Endodermal cell (in vitro differentiated cells): ENCODE data around the gene ATXN1L. TPM values are rescaled to one million over a fixed set of nuclear protein-coding genes. Genes with fewer than 3 reads are reported as not detected.

ENCODE experiments used
- DNase-seq: peaks from one replicate; pipeline ENCODE4 v3.0.0-alpha.2; 2017
- H3K27ac ChIP-seq: 2 replicates; pipeline ENCODE4 v1.5.1; 2013; ENCODE audit warnings: mild to moderate bottlenecking, low read depth, low read length, moderate library complexity
- H3K27me3 ChIP-seq: 2 replicates; pipeline ENCODE4 v1.6.1; 2013; ENCODE audit warnings: mild to moderate bottlenecking, low read length, moderate library complexity; ENCODE audit not compliant: insufficient read depth, control insufficient read depth, poor library complexity, severe bottlenecking
- H3K36me3 ChIP-seq: 2 replicates; pipeline ENCODE4 v1.7.0; 2013; ENCODE audit warnings: mild to moderate bottlenecking, low read length, moderate library complexity; ENCODE audit not compliant: control insufficient read depth, insufficient read depth
- H3K4me1 ChIP-seq: one replicate; pipeline ENCODE4 v1.7.0; 2013; ENCODE audit warnings: low read length; ENCODE audit not compliant: control insufficient read depth, insufficient read depth
- H3K4me3 ChIP-seq: 2 replicates; pipeline ENCODE4 v1.5.1; 2013; ENCODE audit warnings: mild to moderate bottlenecking, low read length, moderate library complexity
- H3K9ac ChIP-seq: 2 replicates; pipeline ENCODE4 v1.6.1; 2013; ENCODE audit warnings: mild to moderate bottlenecking, low read length, moderate library complexity; ENCODE audit not compliant: poor library complexity, severe bottlenecking; ENCODE audit errors: extremely low read depth
- H3K9me3 ChIP-seq: 2 replicates; pipeline ENCODE4 v1.6.1; 2013; ENCODE audit warnings: mild to moderate bottlenecking, low read length, moderate library complexity; ENCODE audit not compliant: control insufficient read depth
- H3K27ac Mint-ChIP-seq: 2 replicates; pipeline ENCODE4 v1.8.0; 2020; ENCODE audit warnings: mixed read lengths
- H3K27me3 Mint-ChIP-seq: 2 replicates; pipeline ENCODE4 v1.8.0; 2021; ENCODE audit warnings: mild to moderate bottlenecking, mixed read lengths; ENCODE audit not compliant: insufficient read depth
- H3K36me3 Mint-ChIP-seq: 2 replicates; pipeline ENCODE4 v1.8.0; 2020; ENCODE audit warnings: low read depth, mixed read lengths
- H3K4me1 Mint-ChIP-seq: 2 replicates; pipeline ENCODE4 v1.8.0; 2020; ENCODE audit warnings: mixed read lengths
- H3K4me3 Mint-ChIP-seq: 2 replicates; pipeline ENCODE4 v1.8.0; 2020; ENCODE audit warnings: mild to moderate bottlenecking, moderate library complexity, mixed read lengths
- H3K9me3 Mint-ChIP-seq: 2 replicates; pipeline ENCODE4 v1.8.0; 2020; ENCODE audit warnings: mild to moderate bottlenecking, mixed read lengths
- WGBS, 2 experiments: methylation state at CpG; one replicate each; pipeline versions ENCODE4 v1.1.5 to v1.1.7; 2013; ENCODE audit warnings: missing lambda C conversion rate in 2 of 2, mixed read lengths in 1 of 2; ENCODE audit not compliant: insufficient coverage in 1 of 2, insufficient read length in 1 of 2; 5-methylcytosine and 5-hydroxymethylcytosine counted together
- total RNA-seq, 2 donors: library from RNA; stranded (reverse); fragmentation: NEBNext Ultra II Directional in 1 of 2; extraction: Animal tissue kit (Norgen Biotek cat#: 25700) in 1 of 2; gene quantifications; 2 replicates in 1 of 2; 3 replicates in 1 of 2; pipeline ENCODE4 v1.2.1, GENCODE V29; 2021
- TF ChIP-seq, protein P1 (sequence below): fragments of 200-600 bp; sonication (generic); conservative IDR thresholded peaks from 2 replicates; pipeline ENCODE4 v1.5.0; 2021; ENCODE audit warnings: antibody characterized with exemption, mild to moderate bottlenecking

The ATXN1L gene
- total RNA-seq, 2 donors from 2014 or later = 28.9 to 30.7 TPM

DNA sequence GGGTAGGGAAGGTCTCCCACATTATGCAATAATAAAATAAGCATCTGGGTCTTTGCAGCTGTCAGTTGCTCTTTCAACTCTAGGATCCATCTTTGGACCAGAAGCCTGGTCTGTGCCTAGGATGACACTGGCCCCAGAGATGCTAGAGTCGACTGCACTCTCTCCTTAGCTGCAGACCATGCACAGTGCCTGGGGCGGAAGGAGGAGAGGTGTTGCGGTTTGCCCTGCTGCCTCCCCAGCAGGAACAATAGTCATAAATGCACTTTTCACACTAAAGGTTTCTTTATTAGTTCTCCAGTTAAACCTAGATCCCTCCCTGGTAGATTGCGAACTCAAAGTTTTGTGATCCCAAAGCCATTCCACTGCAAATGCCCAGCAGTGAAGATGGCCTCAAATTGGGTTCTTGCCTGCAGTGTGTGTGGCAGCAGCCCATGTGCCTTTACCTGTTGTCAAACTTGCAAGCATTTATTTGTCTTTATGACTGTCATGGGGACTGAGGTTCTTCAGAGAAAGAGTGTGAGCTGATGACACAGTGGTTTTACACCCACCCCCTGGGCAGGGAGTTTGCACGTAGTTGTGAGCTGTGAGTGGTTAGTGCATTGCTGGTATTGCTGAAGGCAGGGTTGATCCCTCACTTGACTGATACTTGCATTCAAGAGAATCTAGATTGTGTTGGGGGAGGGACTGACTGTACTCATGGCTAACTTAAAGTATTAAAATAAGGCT is 10.3 kb downstream of the ATXN1L start:
- Histone ChIP-seq H3K9ac (no peak overlapping the region), H3K27me3 (no peaks in the 10 kb centered on the region), H3K36me3 (peaks cover 68% of the 10 kb centered on the region), H3K4me1 (peaks cover 2% of the 10 kb centered on the region), H3K27ac (no peak overlapping the region), H3K9me3 (no peaks in the 10 kb centered on the region), H3K4me3 (no peak overlapping the region)
- H3K27me3 Mint-ChIP-seq = no peaks in the 10 kb centered on the region
- no peak for DNase-seq
- peak overlapping the region; percentile 38 for H3K27ac Mint-ChIP-seq
- whole genome bisulfite sequencing, 2 experiments = 78 to 92% methylated on average over 2 to 5 of the region's 5 CpGs
- peaks cover 34% of the 10 kb centered on the region for H3K36me3 Mint-ChIP-seq
- peaks cover 9% of the 10 kb centered on the region for H3K4me1 Mint-ChIP-seq
- H3K9me3 Mint-ChIP-seq = no peaks in the 10 kb centered on the region
- TF ChIP-seq, protein P1, sequence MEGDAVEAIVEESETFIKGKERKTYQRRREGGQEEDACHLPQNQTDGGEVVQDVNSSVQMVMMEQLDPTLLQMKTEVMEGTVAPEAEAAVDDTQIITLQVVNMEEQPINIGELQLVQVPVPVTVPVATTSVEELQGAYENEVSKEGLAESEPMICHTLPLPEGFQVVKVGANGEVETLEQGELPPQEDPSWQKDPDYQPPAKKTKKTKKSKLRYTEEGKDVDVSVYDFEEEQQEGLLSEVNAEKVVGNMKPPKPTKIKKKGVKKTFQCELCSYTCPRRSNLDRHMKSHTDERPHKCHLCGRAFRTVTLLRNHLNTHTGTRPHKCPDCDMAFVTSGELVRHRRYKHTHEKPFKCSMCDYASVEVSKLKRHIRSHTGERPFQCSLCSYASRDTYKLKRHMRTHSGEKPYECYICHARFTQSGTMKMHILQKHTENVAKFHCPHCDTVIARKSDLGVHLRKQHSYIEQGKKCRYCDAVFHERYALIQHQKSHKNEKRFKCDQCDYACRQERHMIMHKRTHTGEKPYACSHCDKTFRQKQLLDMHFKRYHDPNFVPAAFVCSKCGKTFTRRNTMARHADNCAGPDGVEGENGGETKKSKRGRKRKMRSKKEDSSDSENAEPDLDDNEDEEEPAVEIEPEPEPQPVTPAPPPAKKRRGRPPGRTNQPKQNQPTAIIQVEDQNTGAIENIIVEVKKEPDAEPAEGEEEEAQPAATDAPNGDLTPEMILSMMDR = no peak
- H3K4me3 Mint-ChIP-seq = no peak overlapping the region

DNA sequence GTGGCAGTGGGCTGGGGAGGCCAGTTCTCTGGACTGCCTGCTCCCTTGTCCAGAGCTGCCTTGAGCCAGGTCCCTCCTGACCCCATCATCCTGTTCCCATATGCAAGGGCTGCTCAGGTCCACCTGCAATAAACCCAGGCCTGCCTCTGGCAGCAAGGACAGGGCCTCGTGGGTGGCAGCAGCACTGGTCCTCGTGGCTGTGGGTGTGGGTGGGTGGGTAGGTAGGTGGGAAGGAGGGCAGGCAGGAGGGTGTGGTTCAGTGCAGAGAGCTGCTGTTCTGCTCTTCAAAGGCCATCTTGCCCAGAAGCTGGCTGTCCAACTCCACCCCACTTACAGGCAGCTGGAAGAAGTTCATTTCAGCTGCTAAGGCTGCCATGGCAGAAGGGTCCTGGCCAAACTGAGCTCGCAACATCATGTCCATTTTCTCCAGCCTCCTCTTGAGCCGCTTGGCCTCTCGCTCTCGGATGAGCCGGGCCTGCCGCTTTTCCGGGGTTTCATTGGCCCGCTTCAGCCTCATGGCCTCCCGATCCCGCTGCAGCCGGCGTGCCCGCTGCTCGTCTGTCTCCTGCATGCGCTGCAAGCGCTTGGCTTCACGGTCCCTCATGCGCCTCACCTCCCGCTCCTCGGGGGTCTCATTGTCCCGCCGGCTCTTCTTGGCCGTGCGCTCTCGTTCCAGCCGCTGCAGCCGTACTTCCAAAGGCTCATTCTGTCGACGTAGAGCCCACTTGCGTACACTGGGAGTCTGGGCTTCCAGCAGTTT is 14.2 kb downstream of the ATXN1L start:
- 95 to 96% methylated on average over 30 to 32 of the region's 32 CpGs for WGBS, 2 experiments
- Histone ChIP-seq H3K9ac (no peak overlapping the region), H3K4me3 (no peak overlapping the region), H3K36me3 (peaks cover 67% of the 10 kb centered on the region), H3K27ac (no peak overlapping the region), H3K4me1 (no peaks in the 10 kb centered on the region), H3K27me3 (no peaks in the 10 kb centered on the region), H3K9me3 (no peaks in the 10 kb centered on the region)
- no peak overlapping the region for H3K27ac Mint-ChIP-seq
- peaks cover 5% of the 10 kb centered on the region for H3K4me1 Mint-ChIP-seq
- DNase-seq = no peak
- H3K9me3 Mint-ChIP-seq = no peaks in the 10 kb centered on the region
- no peak overlapping the region for H3K4me3 Mint-ChIP-seq
- H3K36me3 Mint-ChIP-seq = peaks cover 36% of the 10 kb centered on the region
- H3K27me3 Mint-ChIP-seq = no peaks in the 10 kb centered on the region
- TF ChIP-seq, protein P1 = no peak

DNA sequence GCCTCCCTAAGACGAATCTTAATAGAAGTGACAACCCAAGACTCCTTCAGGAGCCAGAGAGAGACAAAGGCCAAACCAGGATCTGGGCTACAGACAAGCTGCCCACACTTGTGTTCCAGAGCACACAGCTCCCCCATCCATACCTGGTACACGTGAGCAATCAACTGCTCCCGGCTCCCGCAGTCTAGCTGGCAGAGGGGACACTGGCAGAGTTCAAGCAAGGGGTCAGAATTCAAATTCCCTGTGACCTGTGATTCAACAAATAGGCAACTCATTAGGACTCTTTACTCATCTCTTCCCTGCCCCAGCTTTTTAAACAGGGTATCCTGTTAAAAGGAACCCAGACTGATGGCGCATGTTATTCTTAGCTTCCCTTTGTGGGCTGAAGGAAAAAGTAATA is 18.2 kb downstream of the ATXN1L start:
- H3K4me1 ChIP-seq = no peaks in the 10 kb centered on the region
- TF ChIP-seq, protein P1 = no peak

More for the DNA sequence above, 18.2 kb downstream of the ATXN1L start:
- DNase-seq = no peak
- H3K4me1 Mint-ChIP-seq = peaks cover 2% of the 10 kb centered on the region
- Histone ChIP-seq H3K9me3 (no peaks in the 10 kb centered on the region), H3K27ac (no peak overlapping the region), H3K27me3 (no peaks in the 10 kb centered on the region), H3K4me3 (no peak overlapping the region), H3K36me3 (peaks cover 83% of the 10 kb centered on the region), H3K9ac (no peak overlapping the region)
- H3K4me3 Mint-ChIP-seq = no peak overlapping the region
- H3K36me3 Mint-ChIP-seq = peaks cover 46% of the 10 kb centered on the region
- H3K9me3 Mint-ChIP-seq = no peaks in the 10 kb centered on the region
- WGBS, 2 experiments = 95 to 97% methylated on average over 4 to 5 of the region's 5 CpGs
- no peaks in the 10 kb centered on the region for H3K27me3 Mint-ChIP-seq
- H3K27ac Mint-ChIP-seq = no peak overlapping the region
